GM23338 (cell line): Measurements from ENCODE around the gene BCAS1. TPM values are rescaled to one million over a fixed set of nuclear protein-coding genes. Genes with fewer than 3 reads are reported as not detected.

Source experiments
- ATAC-seq: fragments of 200-7000 bp; cut with Tn5 transposase; 3 replicates; pipeline ENCODE4 v1.9.1; 2020
- DNase-seq: peaks from one replicate; pipeline ENCODE4 v3.0.0-alpha.2; 2015; ENCODE audit warnings: low spot score
- H2AFZ ChIP-seq: fragments of 200-600 bp; sonication (generic); 2 replicates; pipeline ENCODE4 v1.8.0; 2016; ENCODE audit warnings: antibody characterized with exemption, mild to moderate bottlenecking, moderate library complexity
- H3F3A ChIP-seq: fragments of 200-600 bp; sonication (generic); replicated peaks from 2 replicates; pipeline ENCODE4 v1.8.0; 2017; ENCODE audit warnings: antibody characterized with exemption, mixed run types, low read depth
- H3K27ac ChIP-seq: fragments of 200-600 bp; sonication (generic); 2 replicates; pipeline ENCODE4 v1.6.1; 2016; ENCODE audit warnings: low read depth
- H3K27me3 ChIP-seq: fragments of 200-600 bp; sonication (generic); 2 replicates; pipeline ENCODE4 v1.8.0; 2016; ENCODE audit warnings: mild to moderate bottlenecking, mixed run types, moderate library complexity; ENCODE audit not compliant: insufficient read depth
- H3K36me3 ChIP-seq: fragments of 200-600 bp; sonication (generic); 2 replicates; pipeline ENCODE4 v1.8.0; 2016; ENCODE audit warnings: mild to moderate bottlenecking; ENCODE audit not compliant: insufficient read depth
- H3K4me1 ChIP-seq: fragments of 200-600 bp; sonication (generic); 2 replicates; pipeline ENCODE4 v1.8.0; 2016; ENCODE audit warnings: mild to moderate bottlenecking, moderate library complexity; ENCODE audit not compliant: insufficient read depth
- H3K4me2 ChIP-seq: fragments of 200-600 bp; sonication (generic); 2 replicates; pipeline ENCODE4 v1.7.1; 2017; ENCODE audit warnings: mixed run types
- H3K4me3 ChIP-seq: fragments of 200-600 bp; sonication (generic); 2 replicates; pipeline ENCODE4 v1.6.1; 2016; ENCODE audit warnings: mixed run types
- H3K79me2 ChIP-seq: fragments of 200-600 bp; sonication (generic); replicated peaks from 2 replicates; pipeline ENCODE4 v1.8.0; 2017; ENCODE audit warnings: mild to moderate bottlenecking; ENCODE audit not compliant: insufficient read depth
- H3K9me2 ChIP-seq: fragments of 200-600 bp; sonication (generic); 2 replicates; pipeline ENCODE4 v1.8.0; 2017; ENCODE audit not compliant: insufficient read depth
- H4K20me1 ChIP-seq: fragments of 200-600 bp; sonication (generic); replicated peaks from 2 replicates; pipeline ENCODE4 v1.8.0; 2017; ENCODE audit warnings: mild to moderate bottlenecking; ENCODE audit not compliant: insufficient read depth
- H3K27ac Mint-ChIP-seq: 2 replicates; pipeline ENCODE4 v1.8.0; 2020; ENCODE audit warnings: inconsistent platforms, mild to moderate bottlenecking, moderate library complexity, mixed read lengths
- H3K27me3 Mint-ChIP-seq: 3 replicates; pipeline ENCODE4 v1.8.0; 2022; ENCODE audit warnings: low read depth, mild to moderate bottlenecking, moderate library complexity, mixed read lengths, inconsistent platforms; ENCODE audit not compliant: insufficient read depth, poor library complexity
- H3K36me3 Mint-ChIP-seq: 3 replicates; pipeline ENCODE4 v1.8.0; 2021; ENCODE audit warnings: low read depth, mild to moderate bottlenecking, inconsistent platforms, moderate library complexity, mixed read lengths
- H3K4me1 Mint-ChIP-seq: 3 replicates; pipeline ENCODE4 v1.8.0; 2020; ENCODE audit warnings: mild to moderate bottlenecking, inconsistent platforms, mixed read lengths
- H3K4me3 Mint-ChIP-seq: 3 replicates; pipeline ENCODE4 v1.8.0; 2021; ENCODE audit warnings: moderate library complexity, mild to moderate bottlenecking, inconsistent platforms, mixed read lengths
- H3K9me3 Mint-ChIP-seq: 3 replicates; pipeline ENCODE4 v1.8.0; 2020; ENCODE audit warnings: moderate library complexity, mild to moderate bottlenecking, inconsistent platforms, mixed read lengths
- CREB1 ChIP-seq: fragments of 250-450 bp; sonication (Bioruptor Pico); IDR thresholded peaks from 2 replicates; pipeline ENCODE4 v1.5.0; 2020; ENCODE audit warnings: low read depth, mild to moderate bottlenecking, moderate library complexity
- EZH2 ChIP-seq: fragments of 200-600 bp; sonication (generic); IDR thresholded peaks from one replicate; pipeline ENCODE4 v1.8.0; 2017; ENCODE audit warnings: antibody characterized with exemption, mild to moderate bottlenecking, low read depth; ENCODE audit not compliant: unreplicated experiment
- EZH2phosphoT487 ChIP-seq: fragments of 200-600 bp; sonication (generic); IDR thresholded peaks from one replicate; pipeline ENCODE4 v1.8.1; 2018; ENCODE audit warnings: antibody characterized with exemption; ENCODE audit not compliant: unreplicated experiment
- POLR2AphosphoS5 ChIP-seq: IDR thresholded peaks from 2 replicates; pipeline ENCODE4 v1.6.1; 2016; ENCODE audit warnings: antibody characterized with exemption, low read depth
- ZNF114 ChIP-seq: fragments of 250-450 bp; sonication (Bioruptor Pico); IDR thresholded peaks from 2 replicates; pipeline ENCODE4 v1.5.0; 2020; ENCODE audit warnings: mild to moderate bottlenecking, moderate library complexity
- ZNF331 ChIP-seq: fragments of 250-450 bp; sonication (Bioruptor Pico); IDR thresholded peaks from 2 replicates; pipeline ENCODE4 v1.5.0; 2020; ENCODE audit warnings: low read depth, mild to moderate bottlenecking, moderate library complexity
- polyA plus RNA-seq: library from polyadenylated mRNA; unstranded; fragments of >200 nt; fragmentation: Nextera tagmentation; extraction: Ambion mirVana; gene quantifications from 2 replicates; pipeline ENCODE4 v1.2.1, GENCODE V29; 2016
- total RNA-seq: library from RNA; depleted of rRNA; stranded (reverse); fragments of >200 nt; shearing (Covaris generic); gene quantifications from 2 replicates; pipeline ENCODE4 v1.2.3, GENCODE V29; 2014
- TF ChIP-seq, protein P1 (sequence below), 2 experiments: fragments of 200-600 bp in 1 of 2; sonication (generic) in 1 of 2; conservative IDR thresholded peaks; 2 replicates each; pipeline versions ENCODE4 v1.5.1 to v1.6.1; 2016 to 2017; ENCODE audit warnings: antibody characterized with exemption in 2 of 2, low read depth in 2 of 2, mild to moderate bottlenecking in 2 of 2, moderate library complexity in 1 of 2
- TF ChIP-seq, protein P2 (sequence below): IDR thresholded peaks from one replicate; pipeline ENCODE4 v1.6.1; 2018; ENCODE audit warnings: antibody characterized with exemption; ENCODE audit not compliant: unreplicated experiment
- TF ChIP-seq, protein P3 (sequence below): fragments of 250-450 bp; sonication (Bioruptor Pico); IDR thresholded peaks from 2 replicates; pipeline ENCODE4 v1.5.0; 2020; ENCODE audit warnings: mild to moderate bottlenecking, moderate library complexity
- TF ChIP-seq, protein P4 (sequence below): IDR thresholded peaks from 2 replicates; pipeline ENCODE4 v1.6.1; 2016; ENCODE audit warnings: antibody characterized with exemption

BCAS1 gene
- total and polyA plus RNA-seq, 2 experiments from 2014 or later = 0.17 to 0.19 TPM

DNA sequence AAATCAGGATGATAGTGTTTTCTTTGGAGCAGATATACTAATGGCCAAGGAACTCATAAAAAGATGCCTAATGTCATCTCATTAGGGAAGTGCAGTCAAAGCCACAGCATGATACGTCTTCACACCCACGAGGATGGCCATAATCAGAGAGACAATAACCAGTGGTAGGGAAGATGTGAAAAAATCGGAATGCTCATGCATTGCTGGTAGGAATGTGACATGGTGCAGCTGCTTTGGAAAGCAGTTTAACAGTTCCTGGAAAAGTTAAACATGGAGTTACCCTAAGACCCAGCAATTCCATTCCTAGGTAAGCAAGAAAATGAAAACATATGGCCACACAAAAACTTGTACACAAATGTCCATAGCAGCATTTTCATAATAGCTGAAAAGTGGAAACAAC, 29.9 kb downstream of the BCAS1 start:
- no peaks in the 10 kb centered on the region for H3K9me3 Mint-ChIP-seq
- Histone ChIP-seq H4K20me1 (no peaks in the 10 kb centered on the region), H3F3A (no peaks in the 10 kb centered on the region), H3K4me1 (no peaks in the 10 kb centered on the region), H3K9me2 (no peaks in the 10 kb centered on the region), H3K4me3 (no peak overlapping the region), H3K79me2 (no peaks in the 10 kb centered on the region), H3K27me3 (no peaks in the 10 kb centered on the region), H2AFZ (no peak overlapping the region), H3K4me2 (no peak overlapping the region), H3K36me3 (no peaks in the 10 kb centered on the region), H3K27ac (no peak overlapping the region)
- ATAC-seq (no peak), DNase-seq (no peak)
- no peaks in the 10 kb centered on the region for H3K27me3 Mint-ChIP-seq
- H3K4me1 Mint-ChIP-seq = no peaks in the 10 kb centered on the region
- no peaks in the 10 kb centered on the region for H3K36me3 Mint-ChIP-seq
- TF ChIP-seq, protein P1, sequence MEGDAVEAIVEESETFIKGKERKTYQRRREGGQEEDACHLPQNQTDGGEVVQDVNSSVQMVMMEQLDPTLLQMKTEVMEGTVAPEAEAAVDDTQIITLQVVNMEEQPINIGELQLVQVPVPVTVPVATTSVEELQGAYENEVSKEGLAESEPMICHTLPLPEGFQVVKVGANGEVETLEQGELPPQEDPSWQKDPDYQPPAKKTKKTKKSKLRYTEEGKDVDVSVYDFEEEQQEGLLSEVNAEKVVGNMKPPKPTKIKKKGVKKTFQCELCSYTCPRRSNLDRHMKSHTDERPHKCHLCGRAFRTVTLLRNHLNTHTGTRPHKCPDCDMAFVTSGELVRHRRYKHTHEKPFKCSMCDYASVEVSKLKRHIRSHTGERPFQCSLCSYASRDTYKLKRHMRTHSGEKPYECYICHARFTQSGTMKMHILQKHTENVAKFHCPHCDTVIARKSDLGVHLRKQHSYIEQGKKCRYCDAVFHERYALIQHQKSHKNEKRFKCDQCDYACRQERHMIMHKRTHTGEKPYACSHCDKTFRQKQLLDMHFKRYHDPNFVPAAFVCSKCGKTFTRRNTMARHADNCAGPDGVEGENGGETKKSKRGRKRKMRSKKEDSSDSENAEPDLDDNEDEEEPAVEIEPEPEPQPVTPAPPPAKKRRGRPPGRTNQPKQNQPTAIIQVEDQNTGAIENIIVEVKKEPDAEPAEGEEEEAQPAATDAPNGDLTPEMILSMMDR (conservative IDR thresholded peaks at IDR 0.05; ENCODE audit: low read depth in 2 of 2) = no peak
- TF ChIP-seq ZNF331 (CRISPR knock-in tag) = no peak
- H3K4me3 Mint-ChIP-seq = no peak overlapping the region
- no peak overlapping the region for H3K27ac Mint-ChIP-seq

DNA sequence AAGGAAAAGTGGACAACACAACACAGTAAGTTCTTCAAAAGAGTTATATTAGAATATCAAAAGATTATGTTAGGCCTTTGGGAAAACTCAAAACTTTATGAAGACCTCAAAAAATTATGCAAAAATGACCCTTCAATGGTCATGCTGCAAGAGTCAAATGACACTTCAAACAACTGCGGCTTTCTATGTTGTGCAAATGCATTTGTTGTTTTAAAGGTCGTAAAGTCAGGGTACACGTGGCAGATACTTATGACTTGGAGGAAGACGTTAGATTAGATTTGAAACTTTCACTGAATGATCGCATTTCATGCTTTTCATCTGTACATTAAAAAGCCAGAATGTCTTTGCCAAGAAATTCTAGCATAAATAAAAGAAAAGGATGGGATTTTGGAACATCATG, 31.4 kb downstream of the BCAS1 start:
- no peak overlapping the region for H3K27ac Mint-ChIP-seq
- TF ChIP-seq, protein P2, sequence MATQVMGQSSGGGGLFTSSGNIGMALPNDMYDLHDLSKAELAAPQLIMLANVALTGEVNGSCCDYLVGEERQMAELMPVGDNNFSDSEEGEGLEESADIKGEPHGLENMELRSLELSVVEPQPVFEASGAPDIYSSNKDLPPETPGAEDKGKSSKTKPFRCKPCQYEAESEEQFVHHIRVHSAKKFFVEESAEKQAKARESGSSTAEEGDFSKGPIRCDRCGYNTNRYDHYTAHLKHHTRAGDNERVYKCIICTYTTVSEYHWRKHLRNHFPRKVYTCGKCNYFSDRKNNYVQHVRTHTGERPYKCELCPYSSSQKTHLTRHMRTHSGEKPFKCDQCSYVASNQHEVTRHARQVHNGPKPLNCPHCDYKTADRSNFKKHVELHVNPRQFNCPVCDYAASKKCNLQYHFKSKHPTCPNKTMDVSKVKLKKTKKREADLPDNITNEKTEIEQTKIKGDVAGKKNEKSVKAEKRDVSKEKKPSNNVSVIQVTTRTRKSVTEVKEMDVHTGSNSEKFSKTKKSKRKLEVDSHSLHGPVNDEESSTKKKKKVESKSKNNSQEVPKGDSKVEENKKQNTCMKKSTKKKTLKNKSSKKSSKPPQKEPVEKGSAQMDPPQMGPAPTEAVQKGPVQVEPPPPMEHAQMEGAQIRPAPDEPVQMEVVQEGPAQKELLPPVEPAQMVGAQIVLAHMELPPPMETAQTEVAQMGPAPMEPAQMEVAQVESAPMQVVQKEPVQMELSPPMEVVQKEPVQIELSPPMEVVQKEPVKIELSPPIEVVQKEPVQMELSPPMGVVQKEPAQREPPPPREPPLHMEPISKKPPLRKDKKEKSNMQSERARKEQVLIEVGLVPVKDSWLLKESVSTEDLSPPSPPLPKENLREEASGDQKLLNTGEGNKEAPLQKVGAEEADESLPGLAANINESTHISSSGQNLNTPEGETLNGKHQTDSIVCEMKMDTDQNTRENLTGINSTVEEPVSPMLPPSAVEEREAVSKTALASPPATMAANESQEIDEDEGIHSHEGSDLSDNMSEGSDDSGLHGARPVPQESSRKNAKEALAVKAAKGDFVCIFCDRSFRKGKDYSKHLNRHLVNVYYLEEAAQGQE = no peak
- TF ChIP-seq, protein P3, sequence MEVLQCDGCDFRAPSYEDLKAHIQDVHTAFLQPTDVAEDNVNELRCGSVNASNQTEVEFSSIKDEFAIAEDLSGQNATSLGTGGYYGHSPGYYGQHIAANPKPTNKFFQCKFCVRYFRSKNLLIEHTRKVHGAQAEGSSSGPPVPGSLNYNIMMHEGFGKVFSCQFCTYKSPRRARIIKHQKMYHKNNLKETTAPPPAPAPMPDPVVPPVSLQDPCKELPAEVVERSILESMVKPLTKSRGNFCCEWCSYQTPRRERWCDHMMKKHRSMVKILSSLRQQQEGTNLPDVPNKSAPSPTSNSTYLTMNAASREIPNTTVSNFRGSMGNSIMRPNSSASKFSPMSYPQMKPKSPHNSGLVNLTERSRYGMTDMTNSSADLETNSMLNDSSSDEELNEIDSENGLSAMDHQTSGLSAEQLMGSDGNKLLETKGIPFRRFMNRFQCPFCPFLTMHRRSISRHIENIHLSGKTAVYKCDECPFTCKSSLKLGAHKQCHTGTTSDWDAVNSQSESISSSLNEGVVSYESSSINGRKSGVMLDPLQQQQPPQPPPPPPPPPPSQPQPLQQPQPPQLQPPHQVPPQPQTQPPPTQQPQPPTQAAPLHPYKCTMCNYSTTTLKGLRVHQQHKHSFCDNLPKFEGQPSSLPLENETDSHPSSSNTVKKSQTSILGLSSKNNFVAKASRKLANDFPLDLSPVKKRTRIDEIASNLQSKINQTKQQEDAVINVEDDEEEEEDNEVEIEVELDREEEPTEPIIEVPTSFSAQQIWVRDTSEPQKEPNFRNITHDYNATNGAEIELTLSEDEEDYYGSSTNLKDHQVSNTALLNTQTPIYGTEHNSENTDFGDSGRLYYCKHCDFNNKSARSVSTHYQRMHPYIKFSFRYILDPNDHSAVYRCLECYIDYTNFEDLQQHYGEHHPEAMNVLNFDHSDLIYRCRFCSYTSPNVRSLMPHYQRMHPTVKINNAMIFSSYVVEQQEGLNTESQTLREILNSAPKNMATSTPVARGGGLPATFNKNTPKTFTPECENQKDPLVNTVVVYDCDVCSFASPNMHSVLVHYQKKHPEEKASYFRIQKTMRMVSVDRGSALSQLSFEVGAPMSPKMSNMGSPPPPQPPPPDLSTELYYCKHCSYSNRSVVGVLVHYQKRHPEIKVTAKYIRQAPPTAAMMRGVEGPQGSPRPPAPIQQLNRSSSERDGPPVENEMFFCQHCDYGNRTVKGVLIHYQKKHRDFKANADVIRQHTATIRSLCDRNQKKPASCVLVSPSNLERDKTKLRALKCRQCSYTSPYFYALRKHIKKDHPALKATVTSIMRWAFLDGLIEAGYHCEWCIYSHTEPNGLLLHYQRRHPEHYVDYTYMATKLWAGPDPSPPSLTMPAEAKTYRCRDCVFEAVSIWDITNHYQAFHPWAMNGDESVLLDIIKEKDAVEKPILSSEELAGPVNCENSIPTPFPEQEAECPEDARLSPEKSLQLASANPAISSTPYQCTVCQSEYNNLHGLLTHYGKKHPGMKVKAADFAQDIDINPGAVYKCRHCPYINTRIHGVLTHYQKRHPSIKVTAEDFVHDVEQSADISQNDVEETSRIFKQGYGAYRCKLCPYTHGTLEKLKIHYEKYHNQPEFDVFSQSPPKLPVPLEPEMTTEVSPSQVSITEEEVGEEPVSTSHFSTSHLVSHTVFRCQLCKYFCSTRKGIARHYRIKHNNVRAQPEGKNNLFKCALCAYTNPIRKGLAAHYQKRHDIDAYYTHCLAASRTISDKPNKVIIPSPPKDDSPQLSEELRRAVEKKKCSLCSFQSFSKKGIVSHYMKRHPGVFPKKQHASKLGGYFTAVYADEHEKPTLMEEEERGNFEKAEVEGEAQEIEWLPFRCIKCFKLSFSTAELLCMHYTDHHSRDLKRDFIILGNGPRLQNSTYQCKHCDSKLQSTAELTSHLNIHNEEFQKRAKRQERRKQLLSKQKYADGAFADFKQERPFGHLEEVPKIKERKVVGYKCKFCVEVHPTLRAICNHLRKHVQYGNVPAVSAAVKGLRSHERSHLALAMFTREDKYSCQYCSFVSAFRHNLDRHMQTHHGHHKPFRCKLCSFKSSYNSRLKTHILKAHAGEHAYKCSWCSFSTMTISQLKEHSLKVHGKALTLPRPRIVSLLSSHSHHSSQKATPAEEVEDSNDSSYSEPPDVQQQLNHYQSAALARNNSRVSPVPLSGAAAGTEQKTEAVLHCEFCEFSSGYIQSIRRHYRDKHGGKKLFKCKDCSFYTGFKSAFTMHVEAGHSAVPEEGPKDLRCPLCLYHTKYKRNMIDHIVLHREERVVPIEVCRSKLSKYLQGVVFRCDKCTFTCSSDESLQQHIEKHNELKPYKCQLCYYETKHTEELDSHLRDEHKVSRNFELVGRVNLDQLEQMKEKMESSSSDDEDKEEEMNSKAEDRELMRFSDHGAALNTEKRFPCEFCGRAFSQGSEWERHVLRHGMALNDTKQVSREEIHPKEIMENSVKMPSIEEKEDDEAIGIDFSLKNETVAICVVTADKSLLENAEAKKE (CRISPR knock-in tag) = no peak
- TF ChIP-seq ZNF114 (CRISPR knock-in tag) (no peak), CREB1 (CRISPR knock-in tag) (no peak), POLR2AphosphoS5 (no peak), ZNF331 (CRISPR knock-in tag) (no peak), EZH2 (no peak), EZH2phosphoT487 (no peak)
- TF ChIP-seq, protein P4, sequence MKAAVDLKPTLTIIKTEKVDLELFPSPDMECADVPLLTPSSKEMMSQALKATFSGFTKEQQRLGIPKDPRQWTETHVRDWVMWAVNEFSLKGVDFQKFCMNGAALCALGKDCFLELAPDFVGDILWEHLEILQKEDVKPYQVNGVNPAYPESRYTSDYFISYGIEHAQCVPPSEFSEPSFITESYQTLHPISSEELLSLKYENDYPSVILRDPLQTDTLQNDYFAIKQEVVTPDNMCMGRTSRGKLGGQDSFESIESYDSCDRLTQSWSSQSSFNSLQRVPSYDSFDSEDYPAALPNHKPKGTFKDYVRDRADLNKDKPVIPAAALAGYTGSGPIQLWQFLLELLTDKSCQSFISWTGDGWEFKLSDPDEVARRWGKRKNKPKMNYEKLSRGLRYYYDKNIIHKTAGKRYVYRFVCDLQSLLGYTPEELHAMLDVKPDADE = no peak

More for the DNA sequence above, 31.4 kb downstream of the BCAS1 start:
- no peak overlapping the region for H3K4me3 ChIP-seq
- no peaks in the 10 kb centered on the region for H3K9me2 ChIP-seq
- H3K27me3 ChIP-seq = no peaks in the 10 kb centered on the region
- H3K79me2 ChIP-seq = no peaks in the 10 kb centered on the region
- no peak overlapping the region for H2AFZ ChIP-seq
- no peaks in the 10 kb centered on the region for H3K36me3 ChIP-seq
- no peak overlapping the region for H3K27ac ChIP-seq
- no peaks in the 10 kb centered on the region for H3F3A ChIP-seq
- DNase-seq = no peak
- peaks cover 2% of the 10 kb centered on the region for H3K27me3 Mint-ChIP-seq
- no peaks in the 10 kb centered on the region for H3K9me3 Mint-ChIP-seq
- no peaks in the 10 kb centered on the region for H4K20me1 ChIP-seq
- H3K4me2 ChIP-seq = no peak overlapping the region
- no peaks in the 10 kb centered on the region for H3K4me1 ChIP-seq
- H3K4me1 Mint-ChIP-seq = no peaks in the 10 kb centered on the region
- no peak for ATAC-seq
- no peaks in the 10 kb centered on the region for H3K36me3 Mint-ChIP-seq
- H3K4me3 Mint-ChIP-seq = no peak overlapping the region
